ENCODE results near the gene TAF4. TPM values are rescaled to one million over a fixed set of nuclear protein-coding genes. Genes with fewer than 3 reads are reported as not detected.
"Not testable (repeated sequence)": the region's sequence is repeated elsewhere in the genome, so short reads cannot be mapped to it uniquely, and the experiment has no call there.

TAF4 gene
- total and polyA plus RNA-seq, 2 donors from 2014 or later = 3.7 to 18.4 TPM

- peak in 1 of 5 donors; percentile 46 for DNase-seq
- Histone ChIP-seq H3K9ac (ENCODE audit: low read length in 3 of 3) (no peak overlapping the region), H3K27me3 (ENCODE audit: control insufficient read depth, insufficient read depth, low read length) (no peaks in the 10 kb centered on the region), H3K27ac (ENCODE audit: low read depth in 2 of 2, low read length in 2 of 2) (no peak overlapping the region), H3K9me3 (ENCODE audit: control insufficient read depth in 2 of 3, insufficient read depth in 1 of 3, low read length in 3 of 3) (no peaks in the 10 kb centered on the region), H3K4me1 (ENCODE audit: control insufficient read depth in 2 of 3, insufficient read depth in 2 of 3, low read depth in 1 of 3, low read length in 3 of 3) (no peaks in the 10 kb centered on the region), H3K4me3 (ENCODE audit: low read length in 3 of 3) (no peak overlapping the region), H3K36me3 (ENCODE audit: control insufficient read depth in 2 of 3, insufficient read depth in 3 of 3, low read length in 3 of 3) (no peaks in the 10 kb centered on the region)
- intact Hi-C loops (cut with DNase I) = no loop called here
- FAIRE-seq = no peak
- TF ChIP-seq CTCF (IDR thresholded peaks at IDR 0.05; ENCODE audit: borderline replicate concordance, extremely low read depth, insufficient read depth) = no peak
These were observed 116.3 kb downstream of the TAF4 start for GRCh38 chr20:61949363-61949713.

GRCh38 chr20:61948586-61949362 is 116.9 kb downstream of the TAF4 start:
- DNase-seq (peak in 1 of 5 donors; percentile 22), FAIRE-seq (no peak)
- no peaks in the 10 kb centered on the region for H3K27me3 ChIP-seq (ENCODE audit: control insufficient read depth, insufficient read depth, low read length)
- no peaks in the 10 kb centered on the region for H3K4me1 ChIP-seq (ENCODE audit: control insufficient read depth in 2 of 3, insufficient read depth in 2 of 3, low read depth in 1 of 3, low read length in 3 of 3)
- no peaks in the 10 kb centered on the region for H3K36me3 ChIP-seq (ENCODE audit: control insufficient read depth in 2 of 3, insufficient read depth in 3 of 3, low read length in 3 of 3)
- TF ChIP-seq CTCF (IDR thresholded peaks at IDR 0.05; ENCODE audit: borderline replicate concordance, extremely low read depth, insufficient read depth) = no peak
- no peak overlapping the region for H3K4me3 ChIP-seq (ENCODE audit: low read length in 3 of 3)
- H3K9me3 ChIP-seq (ENCODE audit: control insufficient read depth in 2 of 3, insufficient read depth in 1 of 3, low read length in 3 of 3) = no peaks in the 10 kb centered on the region
- intact Hi-C loops (cut with DNase I) = no loop called here
- no peak overlapping the region for H3K27ac ChIP-seq (ENCODE audit: low read depth in 2 of 2, low read length in 2 of 2)
- H3K9ac ChIP-seq (ENCODE audit: low read length in 3 of 3) = no peak overlapping the region

- FAIRE-seq; intact Hi-C loops (cut with DNase I); H3K9me3 ChIP-seq (ENCODE audit: control insufficient read depth in 2 of 3, insufficient read depth in 1 of 3, low read length in 3 of 3); H3K9ac ChIP-seq (ENCODE audit: low read length in 3 of 3); H3K27me3 ChIP-seq (ENCODE audit: control insufficient read depth, insufficient read depth, low read length); H3K4me3 ChIP-seq (ENCODE audit: low read length in 3 of 3); H3K36me3 ChIP-seq (ENCODE audit: control insufficient read depth in 2 of 3, insufficient read depth in 3 of 3, low read length in 3 of 3); H3K4me1 ChIP-seq (ENCODE audit: control insufficient read depth in 2 of 3, insufficient read depth in 2 of 3, low read depth in 1 of 3, low read length in 3 of 3); H3K27ac ChIP-seq (ENCODE audit: low read depth in 2 of 2, low read length in 2 of 2): not testable (repeated sequence)
- DNase-seq = peak in 1 of 5 donors; percentile 17
These were observed 117.6 kb downstream of the TAF4 start for GRCh38 chr20:61948056-61948455.

- H3K36me3 ChIP-seq (ENCODE audit: control insufficient read depth in 2 of 3, insufficient read depth in 3 of 3, low read length in 3 of 3); intact Hi-C loops (cut with DNase I); H3K4me1 ChIP-seq (ENCODE audit: control insufficient read depth in 2 of 3, insufficient read depth in 2 of 3, low read depth in 1 of 3, low read length in 3 of 3); H3K9ac ChIP-seq (ENCODE audit: low read length in 3 of 3); H3K27me3 ChIP-seq (ENCODE audit: control insufficient read depth, insufficient read depth, low read length); DNase-seq; H3K27ac ChIP-seq (ENCODE audit: low read depth in 2 of 2, low read length in 2 of 2); FAIRE-seq; H3K9me3 ChIP-seq (ENCODE audit: control insufficient read depth in 2 of 3, insufficient read depth in 1 of 3, low read length in 3 of 3); H3K4me3 ChIP-seq (ENCODE audit: low read length in 3 of 3): not testable (repeated sequence)
These were observed 120.2 kb downstream of the TAF4 start for GRCh38 chr20:61945495-61945894.

GRCh38 chr20:61944967-61945366 is 120.7 kb downstream of the TAF4 start:
- intact Hi-C loops (cut with DNase I); H3K4me3 ChIP-seq (ENCODE audit: low read length in 3 of 3); H3K27me3 ChIP-seq (ENCODE audit: control insufficient read depth, insufficient read depth, low read length); FAIRE-seq; H3K9me3 ChIP-seq (ENCODE audit: control insufficient read depth in 2 of 3, insufficient read depth in 1 of 3, low read length in 3 of 3); DNase-seq; H3K36me3 ChIP-seq (ENCODE audit: control insufficient read depth in 2 of 3, insufficient read depth in 3 of 3, low read length in 3 of 3); H3K9ac ChIP-seq (ENCODE audit: low read length in 3 of 3); H3K4me1 ChIP-seq (ENCODE audit: control insufficient read depth in 2 of 3, insufficient read depth in 2 of 3, low read depth in 1 of 3, low read length in 3 of 3); H3K27ac ChIP-seq (ENCODE audit: low read depth in 2 of 2, low read length in 2 of 2): not testable (repeated sequence)

Data from kidney (tissue), 14 donors.